ENCODE data around the gene TMEM141. TPM values are rescaled to one million over a fixed set of nuclear protein-coding genes. Genes with fewer than 3 reads are reported as not detected.

TMEM141 gene
- total and polyA plus RNA-seq, 2 donors (not counting 3 experiments of a cell fraction or from before 2014, with no cell fraction given) = 43.2 to 146 TPM

GRCh38 chr9:136831002-136831719 is 40.0 kb downstream of the TMEM141 start:
- Histone ChIP-seq H3K79me2 (ENCODE audit: control insufficient read depth, insufficient read depth, low read length) (no peaks in the 10 kb centered on the region), H3K27me3 (ENCODE audit: control insufficient read depth in 2 of 2, insufficient read depth in 2 of 2, low read length in 2 of 2) (no peaks in the 10 kb centered on the region), H3K4me1 (ENCODE audit: control insufficient read depth, extremely low read depth, insufficient read depth, low read length) (no peaks in the 10 kb centered on the region), H3K36me3 (ENCODE audit: control insufficient read depth in 2 of 2, extremely low read depth in 1 of 2, insufficient read depth in 2 of 2, low read length in 2 of 2) (peaks cover 11 to 34% of the 10 kb centered on the region in 2 experiments), H3K27ac (ENCODE audit: insufficient read depth, low read depth, low read length) (no peak overlapping the region), H3K9me1 (replicated peaks; ENCODE audit: control insufficient read depth, extremely low read depth, insufficient read depth, low read length) (no peaks in the 10 kb centered on the region), H3K9ac (replicated peaks; ENCODE audit: extremely low read depth, insufficient read depth, low read length) (no peak overlapping the region), H2AFZ (ENCODE audit: low read depth, low read length) (no peak overlapping the region), H3K4me3 (replicated peaks in 1 of 3; ENCODE audit: insufficient read depth in 1 of 3, low read depth in 1 of 3, low read length in 3 of 3) (no peak overlapping the region), H3K9me3 (replicated peaks; ENCODE audit: control insufficient read depth, insufficient read depth, low read length) (no peaks in the 10 kb centered on the region), H4K20me1 (replicated peaks; ENCODE audit: control insufficient read depth, extremely low read depth, insufficient read depth, low read length) (no peaks in the 10 kb centered on the region), H3K4me2 (ENCODE audit: insufficient read depth, low read length) (no peak overlapping the region)
- no TSS peak for BruUV-seq (replicated peaks)
- ChIA-PET CTCF (interaction anchor here (2.8 kb wide), 1 partner anchor 11 kb away, joined by 11 read pairs; the partner anchor contains the start of gene AJM1), POLR2A (no interaction called here)
- intact Hi-C loops (cut with micrococcal nuclease) = no loop called here
- TF ChIP-seq, protein P1, sequence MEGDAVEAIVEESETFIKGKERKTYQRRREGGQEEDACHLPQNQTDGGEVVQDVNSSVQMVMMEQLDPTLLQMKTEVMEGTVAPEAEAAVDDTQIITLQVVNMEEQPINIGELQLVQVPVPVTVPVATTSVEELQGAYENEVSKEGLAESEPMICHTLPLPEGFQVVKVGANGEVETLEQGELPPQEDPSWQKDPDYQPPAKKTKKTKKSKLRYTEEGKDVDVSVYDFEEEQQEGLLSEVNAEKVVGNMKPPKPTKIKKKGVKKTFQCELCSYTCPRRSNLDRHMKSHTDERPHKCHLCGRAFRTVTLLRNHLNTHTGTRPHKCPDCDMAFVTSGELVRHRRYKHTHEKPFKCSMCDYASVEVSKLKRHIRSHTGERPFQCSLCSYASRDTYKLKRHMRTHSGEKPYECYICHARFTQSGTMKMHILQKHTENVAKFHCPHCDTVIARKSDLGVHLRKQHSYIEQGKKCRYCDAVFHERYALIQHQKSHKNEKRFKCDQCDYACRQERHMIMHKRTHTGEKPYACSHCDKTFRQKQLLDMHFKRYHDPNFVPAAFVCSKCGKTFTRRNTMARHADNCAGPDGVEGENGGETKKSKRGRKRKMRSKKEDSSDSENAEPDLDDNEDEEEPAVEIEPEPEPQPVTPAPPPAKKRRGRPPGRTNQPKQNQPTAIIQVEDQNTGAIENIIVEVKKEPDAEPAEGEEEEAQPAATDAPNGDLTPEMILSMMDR (IDR thresholded peaks at IDR 0.05; ENCODE audit: extremely low read depth in 1 of 2, insufficient read depth in 1 of 2, low read depth in 1 of 2, low read length in 2 of 2) = no peak
- TF ChIP-seq POLR2A (IDR thresholded peaks at IDR 0.05; ENCODE audit: low read depth, low read length) (no peak), FOS (IDR thresholded peaks at IDR 0.05; ENCODE audit: borderline replicate concordance, insufficient read depth, low read length) (no peak), POLR2AphosphoS5 (IDR thresholded peaks at IDR 0.05; ENCODE audit: insufficient read depth, low read depth, low read length) (no peak), MYC (IDR thresholded peaks at IDR 0.05; ENCODE audit: low read depth, low read length) (no peak), JUN (IDR thresholded peaks at IDR 0.05; ENCODE audit: borderline replicate concordance, insufficient read depth, insufficient read length, low read depth) (no peak), EZH2 (IDR thresholded peaks at IDR 0.05; ENCODE audit: borderline replicate concordance, low read depth, low read length, severe bottlenecking) (no peak), GATA2 (IDR thresholded peaks at IDR 0.05; ENCODE audit: insufficient read depth, insufficient read length, low read depth, low read length) (no peak)
- TF ChIP-seq, protein P2, sequence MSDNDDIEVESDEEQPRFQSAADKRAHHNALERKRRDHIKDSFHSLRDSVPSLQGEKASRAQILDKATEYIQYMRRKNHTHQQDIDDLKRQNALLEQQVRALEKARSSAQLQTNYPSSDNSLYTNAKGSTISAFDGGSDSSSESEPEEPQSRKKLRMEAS (IDR thresholded peaks at IDR 0.05; ENCODE audit: insufficient read depth, insufficient read length) = no peak
- FAIRE-seq = no peak
- dilution Hi-C loops (cut with MboI; ENCODE audit: extremely low pct_ligation_motif_present, low sequenced_read_pairs) = no loop called here
- DNase-seq (ENCODE audit: low read depth, low spot score) = no peak

All from endothelial cell of umbilical vein (primary cell).